HS-5 (cell line): Measurements from ENCODE around the gene HSBP1.

Source experiments
- DNase-seq: peaks from one replicate; pipeline ENCODE4 v3.0.0-alpha.2; 2012; ENCODE audit warnings: low read depth

HSBP1 gene

GRCh38 chr16:83807710-83808572 lies at the start of gene HSBP1:
Gene HSBP1, plus strand, starts transcription at chr16:83807978. Its CDS starts 99 bp downstream, at chr16:83808077.
- DNase-seq, result peak; percentile 35

GRCh38 chr16:83762141-83762991 lies 45.4 kb upstream of the HSBP1 start:
- DNase-seq, result no peak

GRCh38 chr16:83762992-83763358 lies 44.8 kb upstream of the HSBP1 start:
- DNase-seq, result no peak

GRCh38 chr16:83768986-83769385 lies 38.8 kb upstream of the HSBP1 start:
- no peak for DNase-seq

GRCh38 chr16:83769397-83770008 lies 38.3 kb upstream of the HSBP1 start:
- DNase-seq, result no peak

- DNase-seq, result no peak
Observed at GRCh38 chr16:83771306-83771942, 36.4 kb upstream of the HSBP1 start.

- no peak for DNase-seq
Observed at GRCh38 chr16:83772806-83773205, 35.0 kb upstream of the HSBP1 start.

- DNase-seq, result no peak
Observed at GRCh38 chr16:83774066-83774465, 33.7 kb upstream of the HSBP1 start.

GRCh38 chr16:83776944-83777343 lies 30.8 kb upstream of the HSBP1 start:
- no peak for DNase-seq

GRCh38 chr16:83779886-83780285 lies 27.9 kb upstream of the HSBP1 start:
- DNase-seq, result no peak

GRCh38 chr16:83785455-83785854 lies 22.3 kb upstream of the HSBP1 start:
- DNase-seq, result no peak

- DNase-seq, result no peak
Observed at GRCh38 chr16:83789642-83790401, 18.0 kb upstream of the HSBP1 start.

GRCh38 chr16:83791916-83792315 lies 15.9 kb upstream of the HSBP1 start:
- DNase-seq, result no peak

GRCh38 chr16:83792391-83792790 lies 15.4 kb upstream of the HSBP1 start:
- DNase-seq, result no peak

- no peak for DNase-seq
Observed at GRCh38 chr16:83793179-83793578, 14.6 kb upstream of the HSBP1 start.

- DNase-seq, result no peak
Observed at GRCh38 chr16:83794860-83795554, 12.8 kb upstream of the HSBP1 start.

- DNase-seq, result no peak
Observed at GRCh38 chr16:83797013-83797412, 10.8 kb upstream of the HSBP1 start.

- no peak for DNase-seq
Observed at GRCh38 chr16:83799336-83799735, 8.4 kb upstream of the HSBP1 start.

- no peak for DNase-seq
Observed at GRCh38 chr16:83802135-83802534, 5.6 kb upstream of the HSBP1 start.

GRCh38 chr16:83802554-83803205 lies 5.1 kb upstream of the HSBP1 start:
- no peak for DNase-seq
